Activated T-helper 1 cell treated with Interleukin-2 at 50 U/mL for 16 hours (primary cell): ENCODE results near the gene GSG1L.

ENCODE experiments used
- DNase-seq: peaks from one replicate; pipeline ENCODE4 v3.0.0-alpha.2; 2020; ENCODE audit warnings: low read depth

The GSG1L gene

DNA sequence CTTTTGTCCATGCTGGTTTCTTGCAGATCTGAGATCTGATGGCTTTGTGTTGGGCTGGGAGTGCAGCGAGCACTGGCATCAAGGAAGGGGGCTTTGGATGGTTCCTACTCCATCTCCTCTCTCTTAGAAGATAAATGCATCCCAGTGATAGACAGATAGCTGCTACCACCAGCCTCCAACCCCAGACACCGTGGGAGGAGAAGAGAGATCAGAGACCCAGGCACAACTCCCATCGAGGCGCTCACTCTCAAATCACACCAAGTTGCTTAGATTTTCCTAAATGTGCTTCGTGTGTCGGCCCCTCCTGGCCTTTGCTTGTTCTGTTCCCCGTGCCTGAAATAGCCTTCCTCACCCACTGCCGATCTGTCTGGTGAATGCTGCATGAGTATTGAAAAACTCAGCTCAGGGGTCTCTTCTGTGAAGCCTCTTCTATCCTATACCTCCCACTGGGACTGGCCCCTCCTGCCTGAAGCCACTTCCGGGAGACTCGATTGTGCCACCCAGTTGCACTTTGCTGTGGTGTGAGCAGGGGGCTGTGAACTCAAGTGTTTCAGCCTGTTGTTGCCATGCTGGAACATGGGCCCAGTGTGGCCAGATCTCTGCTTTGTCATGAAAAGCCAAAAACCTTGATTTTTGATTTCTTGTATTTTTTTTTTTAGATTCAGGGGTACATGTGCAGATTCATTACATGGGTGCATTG is 242.7 kb downstream of the GSG1L start:
- DNase-seq, result no peak

DNA sequence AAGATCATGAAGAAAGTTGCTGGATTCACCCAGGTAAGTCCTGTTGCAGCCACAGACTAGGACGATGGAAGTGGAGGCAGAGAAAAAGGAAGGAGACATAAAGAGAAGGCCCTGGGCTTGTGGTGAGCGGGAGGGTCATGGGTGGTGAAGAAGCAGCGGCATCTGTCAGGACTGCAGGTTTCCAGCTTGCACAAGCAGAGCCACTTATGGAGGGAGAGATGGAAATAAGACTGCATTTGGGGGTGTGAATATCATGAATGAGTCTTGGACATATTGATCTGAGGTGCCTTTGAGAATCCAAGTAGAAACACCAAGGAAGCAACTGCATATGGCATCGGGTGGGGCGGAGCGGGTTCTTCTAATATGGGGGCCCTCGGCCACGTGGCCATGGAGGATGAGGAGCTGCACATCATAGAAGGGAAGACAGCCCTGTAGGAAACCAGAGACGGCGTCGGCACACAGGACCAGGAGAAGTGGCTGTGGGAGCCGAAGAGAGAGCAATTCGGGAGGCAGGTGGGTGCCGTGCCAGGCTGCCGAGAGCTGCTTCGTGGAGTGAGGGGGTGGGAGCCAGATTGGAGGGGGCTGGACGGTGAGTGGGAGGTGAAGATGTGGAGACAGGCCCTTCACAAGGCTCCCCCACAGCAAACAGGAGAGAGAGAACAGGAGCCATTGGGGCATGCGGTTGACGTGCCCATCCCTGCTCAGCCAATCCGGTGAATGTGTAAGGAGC is 243.5 kb downstream of the GSG1L start:
- DNase-seq, result no peak

DNA sequence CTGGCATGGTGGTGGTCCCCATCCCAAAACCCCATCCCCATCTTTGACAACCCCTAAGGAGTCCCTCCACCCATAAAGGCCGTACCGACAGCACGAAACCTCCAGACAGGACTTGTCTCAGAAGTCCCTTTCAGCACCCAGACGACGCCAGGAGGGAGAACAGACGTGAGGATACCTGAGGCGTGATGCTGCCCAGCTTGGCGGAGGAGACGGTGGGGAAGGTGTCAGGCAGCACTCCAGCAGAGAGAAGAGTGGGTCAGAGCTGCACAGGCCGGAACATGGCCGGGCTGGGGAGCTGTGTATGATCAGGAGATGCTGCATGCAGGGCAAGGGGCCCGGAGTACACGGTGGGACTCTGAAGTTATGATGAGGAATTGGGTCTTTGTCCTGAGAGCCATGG is 244.2 kb downstream of the GSG1L start:
- DNase-seq, result no peak

DNA sequence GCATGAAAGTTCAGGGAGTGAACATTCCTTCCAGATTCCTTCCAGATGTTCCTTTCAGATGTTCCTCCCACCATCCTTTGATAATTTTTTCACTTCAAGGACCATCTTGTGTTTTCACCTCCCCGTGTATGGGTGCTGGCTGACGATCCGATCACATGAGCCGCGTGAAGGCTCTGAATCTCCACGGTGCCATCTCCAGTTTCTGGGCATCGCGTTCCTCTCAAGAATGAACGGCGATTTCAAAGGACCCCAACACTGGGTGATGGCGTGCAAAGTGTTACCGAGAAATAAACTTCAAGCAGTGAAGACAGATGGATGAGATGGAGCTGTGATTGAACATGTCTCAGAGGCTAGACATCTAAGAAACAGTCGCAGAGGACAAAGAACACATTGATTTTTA is 245.3 kb downstream of the GSG1L start:
- no peak for DNase-seq

DNA sequence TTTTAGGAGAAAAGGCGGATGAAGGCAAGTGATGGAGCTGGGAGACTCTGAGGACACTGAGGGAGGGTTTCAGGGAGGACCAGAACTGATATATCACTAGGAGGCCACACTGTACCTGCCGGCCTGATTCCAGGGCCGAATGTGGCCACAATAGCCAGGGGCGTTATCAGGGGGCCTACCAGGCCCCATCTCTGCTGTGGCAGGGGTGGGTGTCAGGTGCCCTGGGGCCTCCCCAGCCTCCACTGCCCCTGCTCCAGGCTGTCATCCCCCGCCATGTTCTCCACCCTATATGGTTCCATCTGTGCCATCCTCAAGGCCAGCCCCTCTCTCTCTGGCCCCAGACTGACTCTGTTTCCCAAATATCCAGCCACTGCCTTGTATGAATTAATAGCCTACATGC is 246.5 kb downstream of the GSG1L start:
- no peak for DNase-seq

DNA sequence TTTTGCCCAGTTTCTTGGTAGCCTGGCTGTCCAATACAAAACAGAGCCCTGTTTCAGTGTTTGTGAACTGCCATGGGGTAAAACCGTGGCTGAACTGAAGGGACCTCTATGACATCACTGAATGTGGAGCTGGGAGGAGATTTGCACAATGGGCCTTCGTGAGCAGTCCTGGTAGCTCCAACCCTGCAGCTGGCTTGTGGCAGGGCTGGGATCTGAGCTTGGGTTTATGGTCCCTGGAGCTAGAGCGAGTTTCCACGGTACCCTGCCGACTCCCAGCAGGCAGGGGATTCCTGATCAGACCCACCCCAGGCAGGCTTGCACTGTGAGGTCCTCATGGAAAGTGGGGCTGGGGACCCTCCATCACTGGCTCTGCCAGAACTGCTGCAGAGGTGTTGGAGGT is 247.0 kb downstream of the GSG1L start:
- no peak for DNase-seq

DNA sequence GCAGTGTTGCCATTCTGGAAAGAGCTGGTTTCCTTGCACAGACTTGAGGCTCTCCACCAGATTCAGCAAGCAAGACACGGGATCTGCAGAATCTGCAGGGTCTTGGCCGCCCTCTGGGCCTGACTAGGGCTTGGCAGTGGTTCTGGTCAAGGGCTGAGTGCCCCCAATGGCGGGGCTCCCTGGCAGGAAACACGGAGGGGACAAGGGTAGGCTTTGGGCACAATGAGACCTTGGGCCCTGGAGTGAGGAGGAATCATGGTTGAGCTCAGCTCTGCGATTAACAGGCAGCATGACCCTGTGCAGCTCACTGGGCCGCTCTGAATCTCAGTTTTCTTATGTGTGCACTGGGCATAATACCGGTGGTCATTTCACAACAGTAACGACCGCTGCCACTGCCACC is 249.9 kb downstream of the GSG1L start:
- no peak for DNase-seq

DNA sequence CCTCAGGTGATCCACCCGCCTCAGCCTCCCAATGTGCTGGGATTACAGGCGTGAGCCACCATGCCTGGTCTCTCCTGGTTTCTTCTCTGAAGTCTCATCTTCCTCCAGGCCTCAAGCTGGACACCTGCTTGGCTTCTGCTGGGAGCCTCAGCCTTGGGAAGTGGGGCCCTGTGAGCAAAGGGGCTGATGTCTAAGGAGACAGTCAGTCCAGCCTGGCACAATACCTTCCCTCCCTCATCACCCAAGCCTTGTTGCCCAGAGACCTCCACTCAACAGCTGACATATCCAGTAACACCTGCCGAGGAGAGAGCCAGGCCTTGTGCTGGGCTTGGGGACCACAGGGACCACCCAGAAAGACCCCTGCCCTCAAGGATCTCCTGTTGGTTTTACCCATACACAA is 251.6 kb downstream of the GSG1L start:
- no peak for DNase-seq

DNA sequence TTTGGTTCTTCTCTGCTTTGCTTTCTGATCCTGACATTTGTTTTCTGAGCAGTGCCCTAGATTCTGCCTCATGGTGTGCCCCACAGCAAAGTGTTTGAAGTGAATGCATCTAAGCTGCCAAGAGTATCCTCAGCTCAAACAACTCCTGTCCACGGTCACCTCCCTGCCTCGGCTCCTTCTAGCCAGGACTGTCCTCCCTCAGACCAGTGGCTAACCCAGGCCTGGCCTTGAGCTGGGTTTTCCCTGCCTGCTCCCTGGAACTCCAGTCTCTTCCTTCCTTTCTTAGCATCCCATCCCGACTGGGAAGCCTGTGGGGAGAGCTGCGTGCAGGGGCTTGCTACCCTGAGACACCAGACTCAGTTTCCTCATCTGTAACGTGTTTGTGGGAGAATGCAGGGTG is 256.5 kb downstream of the GSG1L start:
- no peak for DNase-seq

DNA sequence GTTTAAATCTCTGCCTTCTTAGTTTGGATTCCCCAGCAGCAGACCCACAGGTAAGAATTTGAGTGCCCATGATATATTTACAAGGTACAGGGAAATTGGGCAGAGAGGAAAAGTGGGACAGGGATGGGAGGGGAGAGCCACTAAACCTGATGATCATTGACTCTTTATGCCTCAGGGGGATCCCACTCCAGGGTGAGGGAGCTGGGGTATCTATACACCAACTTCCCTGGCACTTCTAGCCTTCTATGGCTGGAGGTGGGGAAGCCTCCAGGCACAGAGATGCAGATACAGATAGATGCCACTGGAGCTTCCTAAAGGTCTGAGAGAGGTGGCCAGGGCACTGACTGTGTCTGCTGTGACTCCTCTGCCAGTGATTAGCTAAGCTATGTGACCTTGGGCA is 257.1 kb downstream of the GSG1L start:
- no peak for DNase-seq

DNA sequence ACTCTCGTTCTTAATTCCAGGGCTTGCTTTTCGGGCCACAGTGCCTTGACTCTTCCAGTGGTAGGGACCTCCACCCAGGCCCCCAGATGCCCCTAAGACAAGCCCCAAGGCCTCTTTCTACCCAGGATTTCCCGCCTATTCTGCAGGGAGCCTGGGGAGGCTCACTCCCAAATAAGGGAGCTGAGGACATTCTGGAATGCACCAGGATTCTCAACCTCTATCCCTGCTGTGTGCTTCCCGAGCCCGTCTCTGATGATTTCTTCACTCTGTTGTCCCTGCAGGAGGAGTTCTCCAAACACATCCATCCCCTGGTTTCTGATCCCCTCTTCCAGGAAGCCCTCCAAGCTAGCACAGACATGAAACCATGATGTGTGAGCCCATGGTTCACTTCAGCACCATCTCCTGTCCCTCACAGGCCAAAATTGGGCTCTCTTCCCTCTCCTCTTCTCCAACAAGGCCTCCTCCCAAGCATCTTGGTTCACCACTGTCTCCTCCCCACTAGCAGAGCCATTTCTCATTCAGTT is 257.6 kb downstream of the GSG1L start:
- DNase-seq, result no peak

DNA sequence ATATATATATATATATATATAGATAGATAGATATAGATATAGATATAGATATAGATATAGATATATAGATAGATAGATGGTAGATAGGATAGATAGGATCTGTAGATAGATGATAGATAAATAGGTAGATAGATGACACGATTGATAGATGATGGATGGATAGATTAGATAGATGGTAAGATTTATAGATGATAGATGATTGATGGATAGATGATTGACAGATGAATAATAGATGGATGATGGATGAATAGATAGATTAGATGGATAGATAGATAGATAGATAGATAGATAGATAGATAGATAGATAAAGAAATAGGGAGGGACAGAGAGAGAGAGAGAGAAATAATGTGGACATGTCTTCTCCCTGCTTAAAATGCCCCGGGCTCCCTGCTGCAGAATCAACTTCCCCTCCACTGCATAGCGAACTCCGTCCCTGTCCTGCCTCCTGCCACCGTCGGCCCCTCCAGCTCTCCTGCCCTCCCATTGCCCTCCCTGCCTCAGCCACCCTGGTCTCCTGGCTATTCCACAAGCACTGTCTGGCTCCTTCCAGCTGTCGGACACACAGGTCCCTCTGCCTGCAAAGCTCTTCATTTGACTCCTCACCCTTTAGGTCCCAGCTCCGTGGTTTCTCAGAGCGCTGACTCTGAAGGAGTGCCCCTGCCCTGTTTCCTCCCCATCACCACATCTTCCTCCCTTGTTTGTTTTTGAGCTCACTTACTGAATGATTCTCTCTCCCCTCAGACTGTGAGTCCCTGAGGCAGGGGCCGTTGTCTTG is 259.6 kb downstream of the GSG1L start:
- no peak for DNase-seq

DNA sequence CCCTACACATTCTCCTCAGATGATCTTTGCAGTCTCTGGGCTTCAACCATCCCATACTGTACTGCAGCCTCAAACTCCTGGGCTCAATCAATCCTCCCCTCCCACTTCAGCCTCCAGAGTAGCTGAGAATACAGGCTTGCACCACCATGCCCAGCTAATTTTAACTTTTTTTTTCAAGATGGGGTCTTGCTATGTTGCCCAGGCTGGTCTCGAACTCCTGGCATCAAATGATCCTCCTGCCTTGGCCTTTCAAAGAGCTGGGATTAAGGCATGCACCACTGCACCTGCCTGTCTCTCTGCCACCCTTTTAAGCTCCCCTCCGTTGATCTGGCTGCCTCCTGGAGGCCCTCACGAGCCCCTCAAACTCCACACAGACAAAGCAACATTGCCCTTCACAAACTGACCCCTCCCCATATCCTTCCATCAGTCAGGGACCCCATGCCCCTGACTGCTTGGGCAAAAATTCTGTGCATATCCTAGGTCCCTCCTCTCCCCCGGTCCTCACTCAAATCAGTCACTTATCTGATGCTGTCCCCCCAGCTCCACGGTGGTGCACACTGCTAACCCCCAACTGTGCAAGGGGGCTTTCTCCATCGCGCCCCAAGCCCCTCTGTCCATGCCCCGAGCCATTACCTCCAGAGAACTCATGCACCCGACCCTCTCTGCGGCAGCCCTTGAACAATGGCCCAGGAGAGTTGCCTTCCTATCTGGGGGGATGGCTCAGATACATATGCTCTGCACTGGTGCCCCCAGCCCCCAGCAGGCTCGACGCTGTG is 260.7 kb downstream of the GSG1L start:
- no peak for DNase-seq

DNA sequence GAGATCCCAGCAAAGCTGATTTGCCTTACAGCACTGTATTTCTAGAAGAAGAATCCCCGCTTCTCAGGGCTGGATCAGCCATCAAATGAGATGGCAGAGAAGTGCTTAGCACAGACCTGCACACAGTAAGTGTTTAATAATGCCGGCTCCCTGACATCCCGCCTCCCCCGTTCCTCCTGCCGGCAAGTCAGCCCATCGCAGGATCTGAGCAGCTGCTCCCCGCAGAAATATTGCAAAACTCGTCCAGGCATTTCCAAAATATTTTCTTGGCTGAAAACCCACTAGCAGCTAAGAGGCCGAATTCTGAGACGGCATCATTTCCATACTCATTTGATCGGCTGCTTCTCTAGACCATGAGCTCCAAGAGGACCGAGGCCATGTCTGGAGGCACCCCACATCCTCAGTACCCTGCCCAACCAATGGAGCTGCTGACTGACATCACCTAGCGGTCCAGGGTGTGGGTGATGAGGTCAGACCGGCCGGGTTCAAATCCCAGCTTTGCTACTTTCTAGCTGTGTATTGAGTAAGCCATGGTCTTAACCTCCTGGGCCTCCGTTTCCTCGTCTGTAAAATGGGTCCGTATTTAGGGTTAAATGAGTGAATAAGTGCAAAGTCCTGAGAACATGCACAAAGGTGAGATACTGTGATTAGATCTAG is 262.1 kb downstream of the GSG1L start:
- no peak for DNase-seq

DNA sequence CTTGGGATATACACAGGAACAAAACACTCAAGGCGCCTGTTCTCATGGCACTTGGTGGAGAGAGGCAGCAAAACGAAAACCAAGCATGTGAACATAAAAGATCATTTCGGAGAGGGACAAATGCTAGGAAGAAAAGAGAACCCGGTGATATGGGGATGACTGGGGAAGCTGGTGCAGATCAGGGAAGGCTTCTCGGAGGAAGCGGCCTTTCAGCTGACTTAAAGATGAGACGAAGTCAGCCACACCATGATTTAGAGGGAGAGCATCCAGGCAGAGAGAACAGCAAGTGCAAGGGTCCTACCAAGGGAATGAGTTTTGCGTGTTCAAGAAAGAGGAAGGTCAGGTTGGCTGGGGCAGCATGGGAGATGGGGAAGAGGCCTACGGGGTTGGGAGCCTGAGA is 262.7 kb downstream of the GSG1L start:
- no peak for DNase-seq

DNA sequence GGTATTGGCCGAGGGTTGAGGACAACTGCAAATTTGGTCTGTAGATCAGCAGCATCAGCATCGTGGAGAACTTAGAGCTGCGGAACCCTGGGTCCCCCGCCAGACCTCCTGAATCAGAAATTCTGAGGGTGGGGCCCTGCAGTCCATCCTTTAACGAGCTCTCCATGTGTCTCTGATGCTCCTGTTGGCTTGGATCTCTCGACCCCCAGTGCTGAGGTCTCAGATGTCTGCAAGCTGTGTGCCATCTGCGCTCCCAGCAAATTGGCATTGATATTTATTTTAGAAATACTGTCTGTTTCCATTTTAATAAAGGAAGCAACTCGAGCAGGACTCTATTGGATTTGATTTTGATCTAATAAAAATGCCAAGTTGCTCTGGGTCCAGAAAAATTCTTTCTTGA is 263.6 kb downstream of the GSG1L start:
- no peak for DNase-seq

DNA sequence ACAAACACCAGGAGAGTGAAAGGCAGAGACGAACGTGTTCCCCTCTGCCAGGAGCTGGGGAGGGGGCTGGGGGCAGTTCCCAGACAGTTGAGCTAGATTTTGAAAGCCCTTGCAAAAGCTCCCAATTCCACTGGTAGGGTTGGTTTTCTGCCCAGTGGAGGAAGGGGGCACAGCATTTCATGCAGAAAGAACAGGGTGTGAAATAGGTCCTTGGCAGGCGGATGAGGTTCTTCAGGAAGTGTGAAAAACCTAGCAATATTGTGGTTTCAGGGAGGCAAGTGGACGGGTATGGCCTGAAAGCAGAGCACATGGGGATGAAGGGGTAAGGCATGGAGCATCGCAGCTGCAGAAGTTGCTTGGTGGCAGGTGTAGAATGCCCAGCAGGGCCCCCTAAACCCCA is 265.3 kb downstream of the GSG1L start:
- no peak for DNase-seq

DNA sequence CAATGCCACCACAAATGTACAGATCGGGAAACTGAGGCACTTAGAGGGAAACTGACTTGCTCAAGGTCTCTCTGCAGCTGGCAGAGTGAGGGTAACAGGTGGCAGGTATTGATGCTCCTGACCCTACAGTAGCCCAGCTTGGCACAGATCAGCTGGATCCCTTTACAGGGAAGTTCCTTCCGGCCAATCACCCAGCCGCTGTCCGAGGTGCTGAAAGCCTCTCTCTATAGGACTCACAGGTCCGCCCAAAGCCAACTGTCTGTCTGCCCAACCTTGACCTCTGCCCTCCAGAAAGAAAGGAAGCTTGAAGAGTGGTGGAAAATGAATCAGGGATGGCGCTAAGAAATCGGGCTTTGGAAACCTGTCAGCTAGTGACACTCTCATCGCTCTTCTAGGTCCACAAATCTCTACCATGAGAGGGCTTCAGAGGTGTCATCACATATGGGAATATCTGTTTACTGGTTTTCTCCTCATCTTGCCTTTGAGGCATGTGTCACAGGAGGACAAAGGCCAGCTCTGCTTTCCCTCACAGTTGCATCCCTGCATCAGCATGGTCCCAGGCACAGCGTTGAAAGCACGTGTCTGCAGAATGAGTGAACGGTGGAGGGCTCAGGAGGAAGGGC is 267.4 kb downstream of the GSG1L start:
- DNase-seq, result no peak

DNA sequence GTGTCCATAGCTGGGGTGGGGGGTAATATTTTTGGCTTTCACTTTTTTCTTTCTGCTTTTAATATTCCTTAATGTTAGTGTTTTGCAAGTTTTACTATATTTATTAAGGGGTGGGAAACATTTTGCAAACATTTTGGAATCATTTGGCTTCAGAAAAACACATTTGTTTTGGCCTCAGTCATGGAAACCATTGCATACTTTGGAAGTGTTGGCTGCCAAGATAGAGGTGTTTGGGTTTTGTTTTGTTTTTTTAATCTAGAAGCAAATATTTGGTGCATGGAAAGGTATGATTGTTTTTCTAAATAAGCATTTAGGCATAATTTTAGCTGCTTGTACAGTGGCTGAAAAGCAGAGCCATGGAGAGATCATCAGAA is 270.3 kb downstream of the GSG1L start:
- no peak for DNase-seq

DNA sequence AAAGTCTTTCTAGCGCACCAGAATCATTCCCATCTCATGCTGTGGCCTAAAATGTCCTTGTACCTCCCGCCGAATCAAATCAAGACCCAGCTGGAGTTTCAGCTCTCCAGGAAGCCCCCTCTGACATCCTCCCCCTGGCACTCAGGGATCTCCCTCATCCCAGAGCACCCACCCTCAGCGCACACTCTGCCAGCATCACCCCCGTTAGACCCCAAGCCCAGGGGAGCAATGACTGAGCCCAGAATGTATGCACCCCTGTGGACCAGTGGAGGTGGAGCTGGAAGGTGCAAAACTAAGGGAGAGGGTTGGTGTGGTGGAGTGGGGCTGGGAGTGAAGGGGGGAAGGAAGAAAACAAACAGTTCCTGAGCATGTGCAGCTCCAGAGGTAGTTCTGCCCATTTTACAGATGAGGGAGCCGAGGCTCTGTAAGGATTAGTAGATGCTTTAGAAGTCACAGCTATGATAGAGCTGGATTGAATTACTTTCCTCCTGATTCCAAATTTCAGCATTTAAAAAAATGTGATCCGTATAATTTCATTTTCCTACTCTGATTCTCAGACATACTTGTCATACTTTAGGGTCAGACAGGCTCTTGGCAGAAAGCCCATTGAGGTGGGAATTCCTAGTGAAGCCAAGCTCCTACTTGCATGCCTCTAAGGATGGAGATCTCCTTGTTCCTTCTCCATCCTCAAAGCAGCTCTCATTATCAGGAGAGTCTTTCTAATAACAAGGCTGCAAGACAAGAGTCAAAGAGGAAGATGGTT is 270.8 kb downstream of the GSG1L start:
- no peak for DNase-seq

DNA sequence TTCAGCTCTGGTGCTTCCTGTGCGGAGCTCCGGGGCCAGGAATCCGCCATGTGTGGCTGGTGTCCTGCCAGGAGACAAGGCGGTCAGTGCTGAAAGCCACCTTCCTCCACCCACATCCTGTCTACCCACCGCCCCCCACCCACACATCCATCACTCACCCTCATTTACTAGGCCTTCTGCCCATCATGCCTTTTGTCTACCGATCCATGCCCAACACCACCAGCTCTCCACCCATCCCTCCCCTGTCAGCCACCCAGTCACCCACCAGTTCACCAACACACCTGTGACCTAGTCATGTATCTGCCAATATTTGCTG is 272.2 kb downstream of the GSG1L start:
- no peak for DNase-seq
